Measurements from ENCODE around the gene PKN1.

Gene PKN1

DNA sequence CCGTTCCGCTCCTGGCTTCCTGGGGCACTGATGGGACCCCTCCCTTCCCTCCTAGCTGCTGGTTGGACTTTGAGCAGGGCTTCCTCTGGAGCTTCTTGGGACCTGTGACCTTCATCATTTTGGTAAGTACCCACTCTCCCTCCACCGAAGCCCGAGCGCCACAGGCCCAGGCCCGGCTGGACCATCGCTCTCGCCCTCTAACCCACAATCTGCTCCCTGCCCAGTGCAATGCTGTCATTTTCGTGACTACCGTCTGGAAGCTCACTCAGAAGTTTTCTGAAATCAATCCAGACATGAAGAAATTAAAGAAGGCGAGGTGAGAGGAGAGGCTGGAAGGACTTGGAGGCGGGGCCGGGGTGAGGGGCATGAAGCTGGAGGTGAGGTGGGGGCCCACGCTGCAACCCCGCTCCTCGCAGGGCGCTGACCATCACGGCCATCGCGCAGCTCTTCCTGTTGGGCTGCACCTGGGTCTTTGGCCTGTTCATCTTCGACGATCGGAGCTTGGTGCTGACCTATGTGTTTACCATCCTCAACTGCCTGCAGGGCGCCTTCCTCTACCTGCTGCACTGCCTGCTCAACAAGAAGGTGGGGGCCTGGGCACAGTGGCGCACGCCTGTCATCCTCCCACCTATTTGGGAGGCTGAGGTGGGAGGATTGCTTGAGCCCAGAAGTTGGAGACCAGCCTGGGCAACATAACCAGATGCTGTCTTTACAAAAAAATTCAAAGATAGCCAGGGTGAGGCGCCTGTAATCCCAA lies 26.3 kb upstream of the PKN1 start:
- DNase-seq: no peak

DNA sequence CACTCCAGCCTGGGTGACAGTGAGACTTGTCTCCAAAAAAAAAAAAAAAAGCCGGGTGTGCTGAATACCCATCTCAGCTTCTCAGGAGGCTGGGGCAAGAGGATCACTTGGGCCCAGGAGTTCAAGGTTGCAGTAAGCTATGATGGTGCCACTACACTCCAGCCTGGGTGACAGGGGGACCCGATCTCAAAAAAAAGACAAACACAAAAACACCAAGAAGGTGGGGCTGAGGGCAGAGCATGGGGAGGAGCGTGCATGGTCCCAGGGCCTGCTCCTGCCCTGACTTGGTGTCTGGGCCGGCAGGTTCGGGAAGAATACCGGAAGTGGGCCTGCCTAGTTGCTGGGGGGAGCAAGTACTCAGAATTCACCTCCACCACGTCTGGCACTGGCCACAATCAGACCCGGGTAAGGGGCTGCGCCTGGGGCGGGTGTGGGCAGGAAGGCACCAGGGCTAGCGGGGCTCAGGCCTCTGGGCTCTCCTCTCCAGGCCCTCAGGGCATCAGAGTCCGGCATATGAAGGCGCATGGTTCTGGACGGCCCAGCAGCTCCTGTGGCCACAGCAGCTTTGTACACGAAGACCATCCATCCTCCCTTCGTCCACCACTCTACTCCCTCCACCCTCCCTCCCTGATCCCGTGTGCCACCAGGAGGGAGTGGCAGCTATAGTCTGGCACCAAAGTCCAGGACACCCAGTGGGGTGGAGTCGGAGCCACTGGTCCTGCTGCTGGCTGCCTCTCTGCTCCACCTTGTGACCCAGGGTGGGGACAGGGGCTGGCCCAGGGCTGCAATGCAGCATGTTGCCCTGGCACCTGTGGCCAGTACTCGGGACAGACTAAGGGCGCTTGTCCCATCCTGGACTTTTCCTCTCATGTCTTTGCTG lies 25.3 kb upstream of the PKN1 start:
- no peak for DNase-seq

DNA sequence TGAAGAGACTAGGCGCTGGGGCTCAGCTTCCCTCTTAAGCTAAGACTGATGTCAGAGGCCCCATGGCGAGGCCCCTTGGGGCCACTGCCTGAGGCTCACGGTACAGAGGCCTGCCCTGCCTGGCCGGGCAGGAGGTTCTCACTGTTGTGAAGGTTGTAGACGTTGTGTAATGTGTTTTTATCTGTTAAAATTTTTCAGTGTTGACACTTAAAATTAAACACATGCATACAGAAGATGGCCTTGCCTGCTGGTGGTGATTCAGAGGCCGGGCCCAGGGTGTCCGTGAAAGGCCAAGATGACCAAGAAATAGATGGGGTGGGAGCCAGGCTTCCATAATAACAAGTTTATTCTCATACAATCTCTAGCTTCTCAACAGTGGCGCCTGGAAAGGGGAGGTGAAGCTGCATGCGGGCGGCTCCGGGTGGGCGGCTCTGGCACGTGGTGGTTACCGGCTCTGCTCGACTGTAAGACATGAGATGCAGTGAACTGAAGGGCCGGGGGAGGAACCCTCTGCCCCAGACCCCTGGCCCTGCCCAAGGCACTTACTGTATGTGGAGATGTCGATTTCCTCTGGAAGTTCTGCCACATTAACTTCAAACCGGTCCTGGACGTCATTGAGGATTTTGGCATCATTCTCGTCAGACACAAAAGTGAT lies 24.5 kb upstream of the PKN1 start:
- DNase-seq: no peak

DNA sequence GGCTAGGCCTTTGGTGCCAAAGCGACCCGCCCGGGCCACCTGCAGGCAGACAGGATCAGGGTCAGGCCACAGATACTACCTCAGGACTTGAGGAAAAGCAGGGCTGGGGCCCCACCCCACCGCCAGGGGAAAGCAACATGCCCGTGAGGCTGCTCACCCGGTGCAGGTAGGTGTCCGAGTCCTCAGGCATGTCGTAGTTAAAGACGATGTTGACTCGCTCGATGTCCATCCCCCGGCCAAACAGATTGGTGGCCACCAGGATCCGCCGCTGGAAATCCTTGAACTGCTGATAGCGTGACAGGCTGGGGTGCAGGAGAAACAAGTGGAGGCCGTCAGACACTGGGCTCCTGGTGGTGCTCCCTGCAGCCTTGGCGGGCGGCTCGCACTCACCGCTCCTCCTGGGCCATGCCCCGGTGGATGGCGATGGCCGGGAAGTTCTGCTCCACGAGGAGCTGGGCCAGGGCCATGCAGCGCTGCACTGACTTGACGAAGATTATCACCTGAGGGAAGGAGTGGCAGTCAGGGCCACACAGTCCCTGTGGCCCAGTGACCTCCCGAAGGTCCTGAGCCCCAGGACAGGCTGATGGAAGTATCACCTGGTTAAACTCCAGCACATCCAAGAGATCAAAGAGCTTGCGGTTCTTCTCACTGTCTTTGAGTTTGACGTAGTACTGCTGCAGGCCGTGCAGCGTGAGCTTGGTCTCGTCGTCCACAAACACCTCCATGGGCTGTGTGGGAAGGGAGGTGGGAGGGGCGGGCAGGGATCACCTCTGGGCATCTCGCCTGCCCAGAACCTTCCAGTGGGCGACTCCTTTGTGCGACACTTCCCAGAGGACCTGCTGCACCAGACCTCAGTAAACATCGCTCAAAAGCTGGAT lies 23.7 kb upstream of the PKN1 start:
- DNase-seq: no peak

DNA sequence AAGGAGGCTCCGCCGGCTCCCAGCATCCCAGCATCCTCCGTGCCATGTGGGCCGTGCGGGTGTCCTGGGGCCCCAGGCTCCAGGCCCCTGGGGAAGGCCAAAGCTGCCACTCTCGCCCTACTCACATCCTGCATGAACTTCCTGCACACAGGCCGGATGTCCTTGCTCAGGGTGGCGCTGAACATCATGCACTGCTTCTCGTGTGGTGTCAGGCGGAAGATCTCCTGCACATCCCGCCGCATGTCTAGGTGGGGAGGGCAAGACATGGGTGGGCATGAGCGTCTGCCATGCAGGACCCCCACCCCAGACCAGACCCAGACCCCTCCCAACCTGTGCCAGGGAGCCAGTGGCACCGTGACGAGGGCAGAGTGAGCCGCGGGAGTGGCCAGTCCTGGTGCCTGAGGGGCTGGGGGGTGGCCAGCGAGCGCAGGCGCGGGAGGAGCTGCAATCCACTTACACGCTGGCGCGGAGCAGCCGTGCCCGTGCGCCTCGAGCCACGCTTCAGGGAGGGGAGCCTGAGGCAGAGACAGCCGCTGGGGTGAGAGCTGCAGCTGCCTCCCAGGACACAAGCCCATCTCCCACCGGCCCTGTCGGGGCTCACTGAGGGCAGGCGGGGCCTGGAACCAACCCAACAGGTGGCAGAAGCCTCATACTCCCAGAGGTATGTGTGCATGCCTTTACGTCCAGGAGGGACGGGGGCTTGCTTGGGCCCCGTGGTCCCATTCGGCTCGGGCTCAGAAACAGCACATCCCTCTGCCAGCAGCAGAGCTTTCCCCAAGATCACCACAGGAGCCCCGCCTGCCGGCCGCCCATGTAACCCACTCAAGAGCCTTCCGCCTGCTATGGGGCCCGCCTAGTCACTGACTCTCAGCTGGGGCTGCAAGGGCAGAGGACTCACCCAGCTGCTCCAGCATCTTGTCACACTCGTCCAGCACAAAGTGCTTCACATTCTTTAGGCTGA lies 22.7 kb upstream of the PKN1 start:
- no peak for DNase-seq

DNA sequence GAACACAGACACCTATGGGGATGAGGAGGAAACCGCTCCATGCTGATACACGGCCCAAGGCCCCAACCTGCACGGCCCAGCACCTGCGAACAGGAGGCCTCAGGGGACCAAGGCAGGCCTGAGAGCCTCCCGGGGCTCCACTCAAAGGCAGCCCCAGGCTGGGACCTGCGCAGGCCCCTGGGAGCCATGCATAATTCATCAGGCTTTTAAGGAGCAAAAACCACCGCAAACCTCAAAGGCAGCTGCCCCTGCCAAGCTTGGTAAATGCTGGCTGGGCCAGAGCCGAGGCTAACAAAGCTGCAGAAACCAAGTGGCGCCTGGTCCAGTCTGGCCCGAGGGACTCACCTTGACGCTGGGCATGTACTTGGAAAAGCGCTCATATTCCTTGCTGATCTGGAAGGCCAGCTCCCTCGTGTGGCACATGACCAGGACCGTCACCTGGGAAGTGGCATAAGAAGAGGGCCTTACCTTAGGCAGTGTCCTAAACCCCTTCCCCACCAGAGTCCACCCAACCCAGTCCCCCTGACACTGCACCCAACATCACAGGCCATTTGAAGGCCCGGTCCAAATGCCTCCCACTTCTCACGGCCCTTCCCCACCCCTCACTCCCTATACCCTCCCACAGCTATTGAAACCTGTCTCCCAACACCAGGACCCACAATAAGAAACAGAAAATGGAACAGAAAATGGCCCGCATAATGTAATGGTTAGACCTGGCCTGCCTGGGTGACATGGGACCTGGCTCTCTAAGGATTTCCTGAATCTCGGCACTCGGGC lies 21.8 kb upstream of the PKN1 start:
- DNase-seq: no peak

DNA sequence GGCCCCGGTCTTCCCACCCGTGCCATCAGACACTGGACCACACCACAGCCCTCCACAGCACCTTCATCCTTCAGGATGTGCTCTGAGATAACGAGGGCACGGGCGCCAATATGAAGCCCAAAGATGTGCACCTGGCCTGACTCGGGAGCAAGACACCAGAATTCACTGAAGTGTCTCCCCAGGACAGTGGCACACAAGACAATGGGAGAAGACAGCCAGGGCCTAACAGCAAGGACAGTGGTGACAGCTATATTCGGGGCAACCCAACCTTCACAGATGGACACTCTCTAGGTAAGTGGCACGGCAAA lies 21.2 kb upstream of the PKN1 start:
- no peak for DNase-seq

DNA sequence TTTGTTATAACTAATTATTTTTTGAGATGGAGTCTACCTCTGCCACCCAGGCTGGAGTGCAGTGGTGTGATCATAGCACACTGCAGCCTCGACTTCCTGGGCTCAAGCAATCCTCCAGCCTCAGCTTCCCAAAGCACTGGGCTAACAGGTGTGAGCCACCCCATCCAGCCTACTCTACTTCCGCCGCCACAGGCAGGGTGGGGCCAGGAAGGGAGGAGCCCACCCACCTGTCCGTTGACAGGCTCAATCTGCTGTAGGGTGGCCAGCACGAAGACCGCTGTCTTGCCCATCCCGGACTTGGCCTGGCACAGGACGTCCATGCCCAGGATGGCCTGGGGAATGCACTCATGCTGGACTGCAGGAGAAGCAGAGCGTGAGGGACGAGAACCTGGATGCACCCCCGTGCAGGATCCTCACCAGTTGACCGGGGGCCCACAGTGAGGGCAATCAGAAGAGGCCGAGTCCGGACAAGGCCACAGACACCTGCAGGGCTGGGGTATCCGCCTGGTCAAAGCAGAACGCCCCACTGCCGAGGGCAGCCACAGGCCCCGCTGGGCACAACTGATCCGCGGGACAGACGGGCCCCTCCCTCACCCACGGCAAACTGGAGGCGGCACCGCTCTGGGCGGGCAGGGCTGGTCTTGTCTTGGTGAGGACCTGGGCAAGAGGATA lies 20.6 kb upstream of the PKN1 start:
- no peak for DNase-seq

DNA sequence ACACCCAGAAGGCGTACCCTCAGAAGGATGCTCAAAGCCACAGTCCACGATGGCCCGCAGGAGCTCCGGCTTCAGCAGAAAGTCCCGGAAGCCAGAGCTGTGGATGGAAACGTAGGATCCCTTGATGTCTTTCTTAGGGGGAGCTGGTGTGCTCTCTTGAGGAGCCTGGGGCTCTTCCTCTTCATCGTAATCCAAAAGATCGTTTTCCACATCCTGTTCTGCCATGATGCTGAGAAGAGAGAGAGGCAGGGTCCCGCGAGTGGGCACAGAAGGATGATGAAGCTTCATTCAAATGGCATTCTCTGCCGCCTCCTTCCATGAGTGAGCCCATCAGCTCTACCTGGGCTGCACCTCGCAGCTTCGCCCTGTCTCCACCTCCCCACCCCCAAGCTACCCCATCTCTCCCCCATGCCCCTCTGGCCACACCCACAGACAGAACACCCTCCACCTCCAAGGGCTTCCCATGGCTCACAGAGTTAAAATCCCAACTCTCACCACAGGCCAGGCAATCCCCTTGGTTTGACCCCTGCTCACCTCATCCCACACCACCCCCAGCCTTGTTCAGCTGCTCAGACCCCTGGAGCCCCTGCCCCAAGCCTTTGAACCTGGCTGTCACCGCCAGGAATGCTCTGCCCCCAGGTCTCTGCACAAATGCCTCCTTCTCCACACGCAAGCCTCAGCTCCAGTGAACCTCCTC lies 20.0 kb upstream of the PKN1 start:
- DNase-seq: no peak

DNA sequence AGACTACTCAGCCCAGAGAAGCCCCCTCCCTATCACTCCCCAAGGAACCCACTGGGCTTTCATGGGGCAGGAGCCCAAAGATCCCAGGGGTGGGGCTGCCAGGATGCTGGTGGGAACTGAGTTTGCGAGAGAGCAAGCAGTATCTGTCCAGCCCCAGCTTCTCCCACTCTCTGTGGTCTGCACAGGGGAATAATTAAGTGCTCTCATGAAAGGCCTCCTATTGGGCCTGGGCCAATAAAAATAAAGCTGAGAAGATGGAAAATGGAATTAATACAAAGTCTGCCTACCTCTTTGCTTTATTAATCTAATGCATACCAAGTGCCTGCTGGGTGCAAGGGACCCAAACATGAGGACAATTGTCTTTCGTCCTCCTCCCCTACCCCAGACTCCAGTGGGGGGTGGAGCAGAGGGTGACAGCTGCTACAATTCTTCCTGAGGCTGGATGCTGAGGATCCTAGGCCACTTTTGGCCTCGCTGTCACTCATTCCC lies 19.4 kb upstream of the PKN1 start:
- no peak for DNase-seq

DNA sequence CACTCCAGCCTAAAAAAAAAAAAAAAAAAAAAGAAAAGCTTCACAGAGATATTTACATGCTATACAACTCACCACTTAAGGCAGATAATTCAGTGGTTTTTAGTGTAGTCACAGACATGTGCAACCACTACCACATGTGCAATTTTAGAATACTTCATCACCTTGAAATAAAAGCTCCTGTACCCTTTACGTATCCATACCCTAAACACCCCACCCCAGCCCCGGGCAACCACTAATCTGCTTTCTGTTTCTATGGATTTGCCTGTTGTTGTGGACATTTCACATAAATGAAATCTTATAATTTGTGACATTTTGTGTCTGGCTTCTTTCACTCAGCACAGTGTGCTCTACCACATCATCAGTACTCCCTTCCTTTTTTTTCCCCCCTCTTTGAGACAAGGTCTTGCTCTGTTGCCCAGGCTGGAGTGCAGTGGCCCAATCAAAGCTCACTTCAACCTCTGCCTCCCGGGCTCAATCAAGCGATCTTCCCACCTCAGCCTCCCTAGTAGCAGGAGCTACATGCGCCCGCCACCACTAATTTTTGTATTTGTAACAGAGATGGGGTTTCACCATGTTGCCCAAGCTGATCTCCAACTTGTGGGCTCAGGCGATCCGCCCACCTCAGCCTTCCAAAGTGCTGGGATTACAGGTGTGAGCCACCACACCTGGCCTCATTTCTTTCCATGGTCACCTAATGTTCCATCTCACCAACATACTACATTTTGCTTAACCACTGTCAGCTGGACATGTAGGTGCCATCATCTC lies 18.0 kb upstream of the PKN1 start:
- no peak for DNase-seq

DNA sequence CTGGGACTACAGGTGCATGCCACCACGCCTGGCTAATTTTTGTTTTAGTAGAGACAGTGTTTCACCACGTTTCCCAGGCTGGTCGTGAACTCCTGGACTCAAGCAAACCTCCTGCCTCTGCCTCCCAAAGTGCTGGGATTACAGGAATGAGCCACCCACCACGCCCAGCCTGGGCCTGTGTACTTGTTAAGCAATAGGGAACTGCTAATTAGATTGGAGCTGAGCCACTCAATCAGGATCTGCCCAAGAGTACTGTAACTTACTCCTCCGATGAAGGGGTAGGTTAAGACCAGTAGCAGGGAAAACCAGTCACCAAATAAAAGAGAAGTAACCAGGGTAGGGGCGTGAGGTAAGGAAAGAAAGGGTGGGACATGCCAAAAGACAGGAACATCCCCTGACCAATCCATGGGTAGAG lies 16.3 kb upstream of the PKN1 start:
- no peak for DNase-seq

DNA sequence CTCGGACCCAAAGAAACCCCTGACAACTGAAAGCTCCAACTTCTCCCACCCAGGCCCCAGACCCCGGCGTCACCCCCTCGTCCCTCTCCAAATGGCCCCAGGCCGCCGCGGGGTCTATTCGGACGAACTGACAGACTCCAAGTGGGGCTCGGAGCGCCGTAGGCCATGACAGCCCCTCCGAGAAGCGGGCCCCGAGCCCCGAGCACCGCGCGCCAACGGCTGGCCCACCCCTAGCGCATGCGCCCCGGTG lies 14.3 kb upstream of the PKN1 start:
- DNase-seq: peak in 1 of 2 experiments; percentile 41

DNA sequence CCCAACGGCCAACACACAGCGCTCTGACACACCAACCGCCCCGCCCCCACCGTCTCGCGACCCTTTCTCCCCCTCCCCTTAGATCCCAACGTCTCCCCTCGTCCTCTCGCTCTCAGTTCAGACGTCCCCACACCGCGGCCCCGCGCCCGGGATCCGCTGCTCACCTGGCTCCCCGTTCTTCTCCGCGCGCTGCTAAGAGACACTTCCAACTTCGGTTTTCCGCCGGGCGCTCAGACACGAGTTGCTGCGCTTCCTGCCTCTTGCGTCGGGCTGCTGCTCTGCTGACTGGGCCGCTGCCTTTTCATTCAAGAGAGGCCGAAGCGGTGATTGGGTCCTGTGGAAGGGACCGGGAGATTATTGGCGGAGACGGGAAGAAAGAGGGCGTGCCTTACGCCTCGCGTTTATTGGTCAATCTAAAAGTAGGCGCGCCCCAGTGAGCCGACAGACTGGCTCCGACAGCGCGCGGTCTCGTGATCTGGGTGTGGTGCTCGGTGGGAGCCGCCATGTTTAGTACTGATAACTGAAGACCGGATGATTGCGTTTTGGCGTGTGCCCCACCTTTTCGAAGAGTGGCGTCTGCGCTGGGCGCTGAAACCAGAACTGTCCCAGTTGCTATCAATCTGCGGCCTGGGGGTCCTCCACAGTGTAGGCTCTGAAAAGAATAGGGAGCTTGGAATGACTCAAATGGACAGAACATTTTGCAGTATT lies 13.8 kb upstream of the PKN1 start, which contains the start of gene DDX39A:
DDX39A (minus strand) TSS at position 236 of the 708 bp plus-strand sequence. CDS start 6,121 bp downstream, outside the sequence.
- DNase-seq: peak; percentile 83 to 85

DNA sequence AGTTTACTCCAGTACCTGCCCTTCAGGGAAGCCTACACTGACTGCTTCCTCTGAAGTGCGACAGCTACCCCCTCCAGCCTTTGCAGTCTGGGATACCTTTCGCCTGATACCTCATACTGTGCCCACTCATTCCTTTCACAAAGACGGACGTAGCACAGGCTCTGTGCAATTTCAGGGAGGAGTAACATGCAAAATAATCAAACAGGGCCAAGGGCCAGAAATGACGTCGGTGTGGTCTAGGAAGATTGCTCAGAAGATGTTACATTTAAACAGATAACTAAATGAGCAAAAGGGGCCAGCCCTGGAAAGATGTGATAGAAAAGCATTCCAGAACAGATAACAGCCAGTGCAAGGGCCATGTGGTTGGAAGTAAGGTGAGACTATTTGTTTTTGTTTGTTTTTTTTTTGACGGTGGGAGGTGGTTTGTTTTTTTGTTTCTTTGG lies 7.4 kb upstream of the PKN1 start:
- no peak for DNase-seq

DNA sequence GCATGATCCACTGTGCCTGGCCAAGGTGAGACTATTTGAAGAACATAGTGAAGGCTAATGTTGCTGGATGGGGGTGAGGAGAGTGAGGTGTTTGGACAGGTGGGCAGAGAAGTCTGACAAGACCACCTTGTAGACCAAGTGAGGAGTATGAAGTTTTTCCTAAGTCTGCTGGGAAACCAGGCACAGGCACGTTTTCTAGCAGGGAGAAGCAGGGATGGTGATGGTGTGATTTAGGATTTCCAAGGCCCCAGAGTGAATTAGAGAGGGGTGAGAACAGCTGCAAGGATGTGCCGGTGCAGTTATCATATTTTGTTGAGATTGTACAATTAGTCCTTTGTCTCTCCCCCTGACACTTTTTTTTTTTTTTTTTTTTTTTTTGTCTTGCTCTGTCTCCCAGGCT lies 5.6 kb upstream of the PKN1 start:
- DNase-seq: no peak

DNA sequence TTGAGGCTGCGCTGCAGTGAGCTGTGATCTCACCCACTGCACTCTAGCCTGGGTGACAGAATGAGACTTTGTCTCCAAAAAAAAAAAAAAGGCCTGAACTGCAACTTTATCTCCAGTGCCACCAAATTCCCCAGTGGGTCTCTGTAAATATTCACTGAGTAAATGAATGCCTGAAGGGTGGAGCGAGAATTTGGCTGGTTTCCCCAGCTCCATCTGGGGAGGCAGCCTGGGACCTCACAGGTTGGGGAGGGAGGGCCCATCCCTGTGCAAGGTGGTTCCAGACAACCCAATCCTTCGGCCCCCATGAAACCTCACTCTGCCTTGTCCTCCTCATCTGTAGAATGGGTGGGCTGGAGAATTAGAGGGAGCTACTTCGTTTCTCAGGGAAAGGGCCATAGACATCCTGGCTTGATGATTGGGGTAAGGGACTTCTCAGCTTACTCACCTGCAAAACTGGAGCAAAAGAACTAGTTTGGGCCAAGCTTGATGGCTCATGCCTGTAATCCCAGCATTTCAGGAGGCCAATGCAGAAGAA lies 4.2 kb upstream of the PKN1 start:
- no peak for DNase-seq

DNA sequence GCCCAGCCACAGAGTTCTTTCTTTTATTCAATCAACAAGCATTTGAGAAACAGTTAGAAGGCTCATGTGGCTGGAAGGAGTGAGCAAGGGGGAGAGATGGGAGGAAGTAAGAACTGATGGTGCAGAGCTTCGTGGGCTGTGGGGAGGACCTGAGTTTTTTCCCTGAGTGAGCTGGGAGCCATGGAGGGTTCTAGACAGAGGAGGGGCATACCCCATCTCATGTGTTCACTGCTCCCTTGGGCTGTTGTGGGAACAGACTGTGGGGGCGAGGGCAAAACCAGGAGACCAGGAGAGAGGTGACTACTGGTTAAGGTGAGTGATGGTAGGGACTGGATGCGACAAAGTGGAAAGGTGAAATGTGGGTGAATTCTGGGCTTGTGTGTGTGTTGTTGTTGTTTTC lies 2.4 kb upstream of the PKN1 start:
- no peak for DNase-seq

Measured in NCI-H187 (cell line).